Measurements from ENCODE around the gene GRK2. TPM values are rescaled to one million over a fixed set of nuclear protein-coding genes. Genes with fewer than 3 reads are reported as not detected.

The GRK2 gene
- total RNA-seq, 1 donor from 2014 or later: 53.8 TPM

DNA sequence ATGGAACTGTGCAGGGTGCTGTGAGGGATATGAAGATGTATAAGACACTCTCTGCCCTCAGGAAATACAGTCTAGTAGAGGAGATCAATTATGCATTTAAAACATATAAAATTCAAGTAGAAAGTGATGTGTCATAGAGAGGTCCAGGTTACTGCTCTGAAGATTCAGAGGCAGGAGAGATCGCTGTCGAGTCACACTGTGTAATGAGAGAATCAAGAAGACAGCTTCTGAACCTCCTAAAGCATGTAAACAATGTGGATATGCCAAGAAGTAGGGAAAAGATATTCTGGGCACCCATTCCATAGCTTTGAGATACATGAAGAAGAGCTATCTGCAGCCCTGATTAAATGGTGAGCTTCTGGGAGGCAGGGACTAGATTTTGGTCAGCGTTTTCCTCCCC is 53.7 kb downstream of the GRK2 start:
- no peaks in the 10 kb centered on the region for H3K27me3 ChIP-seq (ENCODE audit: low read depth)
- no peak overlapping the region for H3K4me3 ChIP-seq
- intact Hi-C loops (cut with micrococcal nuclease): no loop called here
- H3K36me3 ChIP-seq: no peaks in the 10 kb centered on the region
- H3K9me3 ChIP-seq (replicated peaks): no peaks in the 10 kb centered on the region
- TF ChIP-seq, protein P1, sequence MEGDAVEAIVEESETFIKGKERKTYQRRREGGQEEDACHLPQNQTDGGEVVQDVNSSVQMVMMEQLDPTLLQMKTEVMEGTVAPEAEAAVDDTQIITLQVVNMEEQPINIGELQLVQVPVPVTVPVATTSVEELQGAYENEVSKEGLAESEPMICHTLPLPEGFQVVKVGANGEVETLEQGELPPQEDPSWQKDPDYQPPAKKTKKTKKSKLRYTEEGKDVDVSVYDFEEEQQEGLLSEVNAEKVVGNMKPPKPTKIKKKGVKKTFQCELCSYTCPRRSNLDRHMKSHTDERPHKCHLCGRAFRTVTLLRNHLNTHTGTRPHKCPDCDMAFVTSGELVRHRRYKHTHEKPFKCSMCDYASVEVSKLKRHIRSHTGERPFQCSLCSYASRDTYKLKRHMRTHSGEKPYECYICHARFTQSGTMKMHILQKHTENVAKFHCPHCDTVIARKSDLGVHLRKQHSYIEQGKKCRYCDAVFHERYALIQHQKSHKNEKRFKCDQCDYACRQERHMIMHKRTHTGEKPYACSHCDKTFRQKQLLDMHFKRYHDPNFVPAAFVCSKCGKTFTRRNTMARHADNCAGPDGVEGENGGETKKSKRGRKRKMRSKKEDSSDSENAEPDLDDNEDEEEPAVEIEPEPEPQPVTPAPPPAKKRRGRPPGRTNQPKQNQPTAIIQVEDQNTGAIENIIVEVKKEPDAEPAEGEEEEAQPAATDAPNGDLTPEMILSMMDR (IDR thresholded peaks at IDR 0.05; ENCODE audit: borderline replicate concordance): no peak
- DNase-seq: no peak
- H3K4me1 ChIP-seq: peaks cover 30% of the 10 kb centered on the region
- H3K27ac ChIP-seq (replicated peaks): no peak overlapping the region

DNA sequence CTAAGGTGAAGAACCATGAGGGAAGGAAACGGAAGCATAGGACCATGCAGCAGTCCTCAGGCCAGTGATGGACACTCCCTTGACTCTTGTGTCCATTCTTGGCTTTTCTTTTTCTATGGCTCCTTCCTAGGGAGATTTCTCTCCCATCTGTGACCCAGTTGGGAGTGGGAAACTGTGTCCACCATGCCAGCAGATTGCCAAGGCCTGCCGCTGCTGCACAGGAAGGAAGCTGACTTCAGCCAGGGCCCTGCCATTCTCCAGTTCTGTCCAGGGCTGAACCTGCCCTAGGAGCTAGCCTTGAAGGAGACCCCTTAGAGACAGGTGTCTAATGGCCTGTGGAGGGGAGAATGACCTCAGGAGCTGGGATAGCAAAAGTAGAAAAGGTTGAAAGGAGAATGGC is 54.4 kb downstream of the GRK2 start:
- H3K4me1 ChIP-seq: peaks cover 30% of the 10 kb centered on the region
- no peaks in the 10 kb centered on the region for H3K9me3 ChIP-seq (replicated peaks)
- intact Hi-C loops (cut with micrococcal nuclease): no loop called here
- no peak overlapping the region for H3K27ac ChIP-seq (replicated peaks)
- no peaks in the 10 kb centered on the region for H3K27me3 ChIP-seq (ENCODE audit: low read depth)
- no peaks in the 10 kb centered on the region for H3K36me3 ChIP-seq
- H3K4me3 ChIP-seq: no peak overlapping the region
- TF ChIP-seq, protein P1 (IDR thresholded peaks at IDR 0.05; ENCODE audit: borderline replicate concordance): no peak
- no peak for DNase-seq

DNA sequence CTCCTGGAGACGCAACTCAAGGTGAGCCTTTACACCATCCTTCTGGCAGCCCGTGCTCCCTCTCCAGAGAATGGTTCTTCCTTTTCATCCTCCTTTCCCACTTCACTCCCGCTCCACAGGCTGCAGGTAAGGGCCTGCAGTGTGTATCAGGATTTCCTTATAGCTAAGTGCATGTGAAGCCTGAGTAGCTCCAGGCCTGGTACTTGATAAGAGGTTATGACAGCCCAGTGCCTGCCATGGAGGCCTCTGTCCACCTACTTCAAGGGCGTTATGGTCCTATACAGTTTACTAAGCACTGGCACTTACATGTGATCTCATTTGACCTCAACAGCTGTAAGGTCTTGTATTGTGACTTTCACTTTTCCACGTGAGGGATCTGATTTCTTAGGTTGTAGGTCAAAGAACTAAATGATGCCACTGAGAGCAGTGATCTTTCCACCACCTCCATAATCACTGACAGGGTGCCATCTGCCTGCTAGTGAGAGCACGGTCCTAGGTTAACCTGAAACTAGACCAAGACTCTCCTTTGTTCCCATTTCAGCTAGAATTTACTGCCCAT is 55.1 kb downstream of the GRK2 start:
- Histone ChIP-seq H3K27ac (replicated peaks) (no peak overlapping the region), H3K27me3 (ENCODE audit: low read depth) (no peaks in the 10 kb centered on the region), H3K4me1 (peaks cover 29% of the 10 kb centered on the region), H3K36me3 (no peaks in the 10 kb centered on the region), H3K4me3 (no peak overlapping the region), H3K9me3 (replicated peaks) (no peaks in the 10 kb centered on the region)
- intact Hi-C loops (cut with micrococcal nuclease): no loop called here
- no peak for DNase-seq
- TF ChIP-seq, protein P1 (IDR thresholded peaks at IDR 0.05; ENCODE audit: borderline replicate concordance): no peak

DNA sequence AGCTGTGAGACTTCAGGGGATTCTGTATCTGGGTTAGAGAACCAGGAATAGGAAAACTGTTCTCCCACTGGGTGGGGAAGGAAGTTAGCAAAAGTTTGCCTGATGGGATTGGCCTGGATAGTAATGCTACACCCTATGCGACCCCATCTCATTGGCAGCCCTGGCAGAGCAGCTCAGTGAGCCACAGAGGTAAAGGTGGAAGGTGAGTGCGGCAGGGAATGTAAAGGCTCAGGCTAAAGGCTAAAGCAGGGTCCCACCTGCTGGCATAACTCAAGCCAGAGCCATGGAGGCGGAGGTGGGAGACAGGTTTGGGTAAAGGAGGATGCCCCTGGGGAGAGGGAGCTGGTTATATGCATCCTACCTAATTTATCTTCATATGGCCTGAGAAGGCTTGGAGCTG is 55.8 kb downstream of the GRK2 start:
- Histone ChIP-seq H3K4me1 (peaks cover 22% of the 10 kb centered on the region), H3K9me3 (replicated peaks) (no peaks in the 10 kb centered on the region), H3K27me3 (ENCODE audit: low read depth) (no peaks in the 10 kb centered on the region), H3K36me3 (no peaks in the 10 kb centered on the region), H3K4me3 (no peak overlapping the region), H3K27ac (replicated peaks) (no peak overlapping the region)
- intact Hi-C loops (cut with micrococcal nuclease): no loop called here
- TF ChIP-seq, protein P1 (IDR thresholded peaks at IDR 0.05; ENCODE audit: borderline replicate concordance): no peak
- no peak for DNase-seq

DNA sequence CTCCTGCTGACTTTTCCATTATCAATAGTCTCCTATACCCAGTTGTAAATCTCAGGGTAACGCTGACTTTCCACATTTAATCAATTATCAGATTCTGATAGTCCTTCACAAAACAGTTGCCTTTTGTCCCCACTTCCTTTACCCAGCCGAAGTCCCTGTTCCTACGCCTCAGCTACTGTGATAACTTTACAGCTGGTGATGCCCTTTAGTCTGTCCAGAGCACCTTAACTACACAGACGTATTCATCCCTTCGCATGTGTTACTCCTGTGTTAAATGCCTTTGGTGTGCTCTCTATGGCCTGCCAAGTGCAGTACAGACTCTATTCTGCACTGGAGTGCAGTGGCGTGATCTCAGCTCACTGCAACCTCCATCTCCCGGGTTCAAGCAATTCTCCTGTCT is 57.3 kb downstream of the GRK2 start:
- no peaks in the 10 kb centered on the region for H3K27me3 ChIP-seq (ENCODE audit: low read depth)
- intact Hi-C loops (cut with micrococcal nuclease): no loop called here
- DNase-seq: no peak

More for the DNA sequence above, 57.3 kb downstream of the GRK2 start:
- H3K4me1 ChIP-seq: peaks cover 11% of the 10 kb centered on the region
- H3K27ac ChIP-seq (replicated peaks): no peak overlapping the region
- TF ChIP-seq, protein P1 (IDR thresholded peaks at IDR 0.05; ENCODE audit: borderline replicate concordance): no peak
- no peak overlapping the region for H3K4me3 ChIP-seq
- H3K9me3 ChIP-seq (replicated peaks): no peaks in the 10 kb centered on the region
- H3K36me3 ChIP-seq: no peaks in the 10 kb centered on the region
